OCI-LY7 (cell line): ENCODE measurements around the gene PRSS27. TPM values are rescaled to one million over a fixed set of nuclear protein-coding genes. Genes with fewer than 3 reads are reported as not detected.

Experiments
- BruUV-seq: library from RNA; stranded (reverse); fragments of 400-500 nt; replicated peaks from 2 replicates; lab custom pipeline; 2021; lab: Mats Ljungman, UMichigan
- CTCF ChIA-PET: fragments of 300-600 bp; sonication (Branson Sonifier 250); formaldehyde crosslinking; loops from one replicate; lab custom pipeline; 2022; ENCODE audit warnings: antibody characterized with exemption; ENCODE audit not compliant: unreplicated experiment; lab: Charles Lee
- POLR2A ChIA-PET: fragments of 300-600 bp; sonication (Branson Sonifier 250); formaldehyde crosslinking; loops from one replicate; lab custom pipeline; 2022; ENCODE audit warnings: antibody characterized with exemption; lab: Charles Lee
- DNase-seq: peaks from one replicate; pipeline ENCODE4 v3.0.0-alpha.2; 2015; ENCODE audit warnings: low spot score
- H2AFZ ChIP-seq: fragments of 200-600 bp; sonication (generic), shearing (Covaris generic); 2 replicates; pipeline ENCODE4 v1.6.1; 2014; ENCODE audit warnings: mild to moderate bottlenecking, antibody characterized with exemption, low read length, moderate library complexity
- H3K27ac ChIP-seq: fragments of 200-600 bp; sonication (generic); 2 replicates; pipeline ENCODE4 v1.5.1; 2014; ENCODE audit warnings: mixed run types, low read depth, mild to moderate bottlenecking, moderate library complexity, low read length, inconsistent platforms; ENCODE audit not compliant: poor library complexity, severe bottlenecking
- H3K36me3 ChIP-seq: fragments of 200-600 bp; sonication (generic); 2 replicates; pipeline ENCODE4 v1.6.1; 2014; ENCODE audit warnings: mild to moderate bottlenecking, antibody characterized with exemption, low read length, moderate library complexity, mixed read lengths; ENCODE audit not compliant: insufficient read depth
- H3K4me1 ChIP-seq: fragments of 200-600 bp; sonication (generic); 2 replicates; pipeline ENCODE4 v1.5.1; 2014; ENCODE audit warnings: mild to moderate bottlenecking, low read length; ENCODE audit not compliant: insufficient read depth, poor library complexity, severe bottlenecking
- H3K4me2 ChIP-seq: fragments of 200-600 bp; sonication (generic); 2 replicates; pipeline ENCODE4 v1.6.1; 2014; ENCODE audit warnings: mild to moderate bottlenecking, low read length
- H3K4me3 ChIP-seq: fragments of 200-600 bp; sonication (generic); 2 replicates; pipeline ENCODE4 v1.5.1; 2014; ENCODE audit warnings: mild to moderate bottlenecking, low read depth, low read length; ENCODE audit not compliant: poor library complexity, severe bottlenecking
- H3K79me2 ChIP-seq: fragments of 200-600 bp; sonication (generic); 2 replicates; pipeline ENCODE4 v1.6.1; 2016; ENCODE audit warnings: low read depth, mild to moderate bottlenecking, low read length, moderate library complexity, mixed read lengths; ENCODE audit not compliant: insufficient read depth
- H3K9me2 ChIP-seq: fragments of 200-600 bp; sonication (generic); 2 replicates; pipeline ENCODE4 v1.6.1; 2016; ENCODE audit warnings: mild to moderate bottlenecking, low read length, mixed read lengths; ENCODE audit not compliant: insufficient read depth
- H3K9me3 ChIP-seq: fragments of 200-600 bp; sonication (generic); 2 replicates; pipeline ENCODE4 v1.6.1; 2014; ENCODE audit warnings: mild to moderate bottlenecking, mixed run types, low read length, mixed read lengths
- H4K20me1 ChIP-seq: fragments of 200-600 bp; sonication (generic); 2 replicates; pipeline ENCODE4 v1.6.1; 2014; ENCODE audit warnings: mild to moderate bottlenecking, antibody characterized with exemption, low read length, moderate library complexity, mixed read lengths; ENCODE audit not compliant: insufficient read depth
- EZH2phosphoT487 ChIP-seq: fragments of 200-600 bp; sonication (generic); IDR thresholded peaks from 2 replicates; pipeline ENCODE4 v1.6.1; 2018; ENCODE audit warnings: low read depth, borderline replicate concordance, mild to moderate bottlenecking, mixed run types, antibody characterized with exemption, low read length, moderate library complexity, mixed read lengths
- intact Hi-C: fragments of 100-400 bp; cut with micrococcal nuclease; formaldehyde crosslinking; loops from one replicate; pipeline ENCODE4 v1.10.0; 2022; ENCODE audit not compliant: unreplicated experiment
- total RNA-seq, 2 experiments: library from RNA; depleted of rRNA in 1 of 2; stranded (reverse); fragments of >200 nt in 1 of 2; shearing (Covaris generic) in 1 of 2; gene quantifications; 2 replicates each; pipeline ENCODE4 v1.2.3, GENCODE V29; 2014 to 2022
- TF ChIP-seq, protein P1 (sequence below): fragments of 200-600 bp; sonication (generic); conservative IDR thresholded peaks from 2 replicates; pipeline ENCODE4 v1.5.1; 2014; ENCODE audit warnings: mild to moderate bottlenecking, antibody characterized with exemption, low read length, moderate library complexity, mixed read lengths

Gene PRSS27
- total RNA-seq, 2 experiments from 2014 or later = 2.7 to 7.7 TPM

- ChIA-PET CTCF (no interaction called here), POLR2A (interaction anchor here (0.7 kb wide), 1 partner anchor 19 kb away, joined by 3 read pairs; no protein-coding TSS in a partner anchor)
- H4K20me1 ChIP-seq = no peaks in the 10 kb centered on the region
Measured at GRCh38 chr16:2699791-2700600, 20.0 kb downstream of the PRSS27 start.

DNA sequence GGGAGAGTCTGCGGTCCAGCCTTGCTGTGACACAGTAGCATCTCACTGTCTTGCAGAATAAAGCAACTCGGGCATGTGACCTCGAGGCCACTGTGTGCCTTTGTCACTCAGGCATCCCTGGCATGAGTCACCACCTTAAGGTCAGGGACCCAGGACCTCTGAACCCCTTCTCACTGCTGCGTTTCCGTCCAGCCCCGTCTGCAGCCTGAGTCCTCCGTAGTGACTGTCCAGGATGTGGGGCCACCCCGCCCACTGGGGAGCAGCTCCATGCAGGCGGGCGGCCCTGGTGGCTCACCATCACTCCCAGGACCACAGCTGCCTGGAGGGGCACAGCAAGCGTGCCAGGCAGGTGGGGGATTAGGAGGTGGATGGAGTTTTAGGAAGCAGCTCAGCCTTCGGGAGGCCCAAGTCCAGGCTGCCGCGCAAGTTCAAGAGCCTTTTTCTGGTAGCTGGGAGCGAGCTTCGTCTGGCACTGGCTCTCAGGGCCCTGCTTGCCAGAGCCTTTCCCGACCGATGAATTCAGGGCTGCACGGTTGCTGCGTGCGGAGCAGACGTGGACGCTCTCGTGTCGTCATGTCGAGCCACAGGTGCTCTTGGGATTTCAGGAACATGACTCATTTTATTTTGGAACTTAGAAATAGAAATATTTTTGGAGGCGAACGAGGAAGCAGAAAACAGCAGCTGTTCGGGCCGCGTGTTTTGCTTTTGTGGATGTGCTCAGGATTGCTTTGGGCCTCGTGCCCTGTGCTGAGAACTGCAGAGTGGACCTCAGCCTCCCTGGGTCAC lies 20.9 kb downstream of the PRSS27 start:
- no peak overlapping the region for H3K4me3 ChIP-seq
- no TSS peak for BruUV-seq
- no peak overlapping the region for H2AFZ ChIP-seq
- intact Hi-C loops = no loop called here
- H3K79me2 ChIP-seq = no peaks in the 10 kb centered on the region
- H3K36me3 ChIP-seq = peaks cover 30% of the 10 kb centered on the region
- H3K27ac ChIP-seq = no peak overlapping the region
- no peaks in the 10 kb centered on the region for H3K9me2 ChIP-seq
- CTCF ChIA-PET = interaction anchor here (0.6 kb wide), 1 partner anchor 26 kb away, joined by 4 read pairs; no protein-coding TSS in a partner anchor
- H4K20me1 ChIP-seq = no peaks in the 10 kb centered on the region
- TF ChIP-seq, protein P1, sequence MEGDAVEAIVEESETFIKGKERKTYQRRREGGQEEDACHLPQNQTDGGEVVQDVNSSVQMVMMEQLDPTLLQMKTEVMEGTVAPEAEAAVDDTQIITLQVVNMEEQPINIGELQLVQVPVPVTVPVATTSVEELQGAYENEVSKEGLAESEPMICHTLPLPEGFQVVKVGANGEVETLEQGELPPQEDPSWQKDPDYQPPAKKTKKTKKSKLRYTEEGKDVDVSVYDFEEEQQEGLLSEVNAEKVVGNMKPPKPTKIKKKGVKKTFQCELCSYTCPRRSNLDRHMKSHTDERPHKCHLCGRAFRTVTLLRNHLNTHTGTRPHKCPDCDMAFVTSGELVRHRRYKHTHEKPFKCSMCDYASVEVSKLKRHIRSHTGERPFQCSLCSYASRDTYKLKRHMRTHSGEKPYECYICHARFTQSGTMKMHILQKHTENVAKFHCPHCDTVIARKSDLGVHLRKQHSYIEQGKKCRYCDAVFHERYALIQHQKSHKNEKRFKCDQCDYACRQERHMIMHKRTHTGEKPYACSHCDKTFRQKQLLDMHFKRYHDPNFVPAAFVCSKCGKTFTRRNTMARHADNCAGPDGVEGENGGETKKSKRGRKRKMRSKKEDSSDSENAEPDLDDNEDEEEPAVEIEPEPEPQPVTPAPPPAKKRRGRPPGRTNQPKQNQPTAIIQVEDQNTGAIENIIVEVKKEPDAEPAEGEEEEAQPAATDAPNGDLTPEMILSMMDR = no peak
- no peak for TF ChIP-seq EZH2phosphoT487
- DNase-seq = no peak
- no peak overlapping the region for H3K4me2 ChIP-seq
- POLR2A ChIA-PET = no interaction called here
- H3K4me1 ChIP-seq = no peaks in the 10 kb centered on the region
- no peaks in the 10 kb centered on the region for H3K9me3 ChIP-seq

More at GRCh38 chr16:2699791-2700600, 20.0 kb downstream of the PRSS27 start:
- Histone ChIP-seq H2AFZ (no peak overlapping the region), H3K79me2 (no peaks in the 10 kb centered on the region), H3K36me3 (peaks cover 30% of the 10 kb centered on the region), H3K9me2 (no peaks in the 10 kb centered on the region), H3K9me3 (no peaks in the 10 kb centered on the region), H3K4me2 (no peak overlapping the region), H3K4me3 (no peak overlapping the region), H3K4me1 (no peaks in the 10 kb centered on the region), H3K27ac (no peak overlapping the region)
- no peak for TF ChIP-seq EZH2phosphoT487
- TF ChIP-seq, protein P1 = no peak
- no TSS peak for BruUV-seq
- intact Hi-C loops = no loop called here
- DNase-seq = no peak
